ENCODE results near the gene PABPN1L. TPM values are rescaled to one million over a fixed set of nuclear protein-coding genes. Genes with fewer than 3 reads are reported as not detected.

PABPN1L gene
- total and polyA plus RNA-seq, 2 of the 4 experiments (the other 2 are of a cell fraction) = not detected

DNA sequence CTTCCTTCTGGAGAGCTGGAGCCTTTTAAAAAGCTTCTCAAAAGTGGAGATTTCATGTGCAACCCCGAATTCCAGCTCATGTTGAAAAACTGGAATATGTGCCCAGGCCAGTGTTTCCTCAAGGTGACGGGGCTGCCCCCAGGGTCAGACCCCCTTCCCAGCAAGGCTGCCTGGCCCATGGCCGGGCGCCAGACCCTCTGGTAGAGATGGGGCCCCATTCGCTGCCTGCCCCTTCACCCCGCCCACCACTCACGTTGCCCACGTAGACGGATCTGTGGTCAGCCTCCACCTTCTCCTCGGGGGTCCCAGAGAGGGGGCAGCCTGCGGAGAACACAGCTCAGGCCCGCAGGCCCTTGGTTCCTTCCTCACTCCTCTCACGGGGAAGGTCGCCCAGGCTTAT is 1.1 kb downstream of the PABPN1L start:
- H2AK5ac ChIP-seq (ENCODE audit: low read depth, low read length) = no peak overlapping the region
- H3K4me2 ChIP-seq (ENCODE audit: low read depth, low read length) = no peak overlapping the region
- H4K20me1 ChIP-seq (ENCODE audit: insufficient read depth, low read length) = no peaks in the 10 kb centered on the region; the same call in 1 of the 2 replicates
- H3K4me1 ChIP-seq (ENCODE audit: control insufficient read depth, insufficient read depth, low read length) = no peaks in the 10 kb centered on the region
- no peak overlapping the region for H3K23ac ChIP-seq (ENCODE audit: low read depth, low read length)
- ChIA-PET CTCF (no interaction called here), POLR2A (ENCODE audit: unreplicated experiment) (no interaction called here)
- no peak overlapping the region for H4K8ac ChIP-seq (ENCODE audit: low read depth in 2 of 2, low read length in 2 of 2)
- peaks cover 14% of the 10 kb centered on the region for H3K27me3 ChIP-seq (ENCODE audit: control insufficient read depth, insufficient read depth, low read length)
- H2BK15ac ChIP-seq (ENCODE audit: low read depth, low read length) = no peak overlapping the region
- in situ Hi-C loops (cut with MboI; ENCODE audit: low sequenced_read_pairs) = no loop called here
- intact Hi-C loops (cut with micrococcal nuclease) = no loop called here
- no peak for ATAC-seq (ENCODE audit: low read depth)
- no peaks in the 10 kb centered on the region for H3K9me1 ChIP-seq (ENCODE audit: insufficient read depth, low read length)
- dilution Hi-C loops (cut with HindIII; ENCODE audit: low sequenced_read_pairs, unreplicated experiment) = no loop called here
- no peak overlapping the region for H2AK9ac ChIP-seq (replicated peaks; ENCODE audit: low read depth, low read length, poor library complexity)
- no peaks in the 10 kb centered on the region for H3K79me1 ChIP-seq (ENCODE audit: low read depth in 1 of 2, low read length in 2 of 2)
- H3K36me3 ChIP-seq (ENCODE audit: control insufficient read depth, insufficient read depth, low read length) = peaks cover 14% of the 10 kb centered on the region; the same call in 1 of the 2 replicates
- no peak overlapping the region for H3K56ac ChIP-seq (ENCODE audit: extremely low read depth, insufficient read depth, low read length)
- no peak overlapping the region for H3K9ac ChIP-seq (ENCODE audit: low read depth, low read length)
- H3K4ac ChIP-seq (ENCODE audit: low read depth, low read length) = no peak overlapping the region
- H4K91ac ChIP-seq (ENCODE audit: insufficient read depth, low read depth, low read length) = no peak overlapping the region
- no peak overlapping the region for H3K4me3 ChIP-seq (ENCODE audit: insufficient read depth, low read depth, low read length)
- no peak overlapping the region for H4K5ac ChIP-seq (ENCODE audit: low read depth, low read length)
- H3K27ac ChIP-seq (ENCODE audit: insufficient read depth, low read length) = no peak overlapping the region
- H3K14ac ChIP-seq (replicated peaks; ENCODE audit: low read depth, low read length) = no peak overlapping the region
- no peak overlapping the region for H2BK5ac ChIP-seq (ENCODE audit: low read depth, low read length, poor library complexity, severe bottlenecking)
- BruUV-seq (replicated peaks) = no TSS peak
- H3K18ac ChIP-seq (ENCODE audit: low read depth, low read length) = no peak overlapping the region
- H2BK20ac ChIP-seq (ENCODE audit: low read depth, low read length) = no peak overlapping the region
- H2AFZ ChIP-seq (replicated peaks; ENCODE audit: low read length, poor library complexity) = no peak overlapping the region
- no peaks in the 10 kb centered on the region for H3K9me3 ChIP-seq (ENCODE audit: control insufficient read depth, insufficient read depth, low read length)
- no peak overlapping the region for H2BK120ac ChIP-seq (ENCODE audit: low read depth, low read length)
- TF ChIP-seq FOS (IDR thresholded peaks at IDR 0.05; ENCODE audit: low read depth, low read length) (no peak), RAD21 (IDR thresholded peaks at IDR 0.05; ENCODE audit: low read length) (no peak), BHLHE40 (IDR thresholded peaks at IDR 0.05; ENCODE audit: low read depth, low read length) (no peak), MAFK (IDR thresholded peaks at IDR 0.05; ENCODE audit: low read depth, low read length) (no peak), RCOR1 (IDR thresholded peaks at IDR 0.05; ENCODE audit: insufficient replicate concordance, low read length) (no peak), SMC3 (IDR thresholded peaks at IDR 0.05; ENCODE audit: low read depth, low read length) (no peak), MXI1 (IDR thresholded peaks at IDR 0.05; ENCODE audit: borderline replicate concordance, low read depth, low read length) (no peak), MAZ (IDR thresholded peaks at IDR 0.05; ENCODE audit: borderline replicate concordance, low read depth, low read length) (no peak), RFX5 (IDR thresholded peaks at IDR 0.05; ENCODE audit: low read depth, low read length) (no peak), CEBPB (IDR thresholded peaks at IDR 0.05; ENCODE audit: low read depth, low read length) (no peak), NFE2L2 (IDR thresholded peaks at IDR 0.05; ENCODE audit: low read depth, low read length) (no peak), CHD1 (IDR thresholded peaks at IDR 0.05; ENCODE audit: low read depth, low read length) (no peak), POLR2A (IDR thresholded peaks at IDR 0.05; ENCODE audit: low read depth, low read length) (no peak)
- TF ChIP-seq, protein P1, sequence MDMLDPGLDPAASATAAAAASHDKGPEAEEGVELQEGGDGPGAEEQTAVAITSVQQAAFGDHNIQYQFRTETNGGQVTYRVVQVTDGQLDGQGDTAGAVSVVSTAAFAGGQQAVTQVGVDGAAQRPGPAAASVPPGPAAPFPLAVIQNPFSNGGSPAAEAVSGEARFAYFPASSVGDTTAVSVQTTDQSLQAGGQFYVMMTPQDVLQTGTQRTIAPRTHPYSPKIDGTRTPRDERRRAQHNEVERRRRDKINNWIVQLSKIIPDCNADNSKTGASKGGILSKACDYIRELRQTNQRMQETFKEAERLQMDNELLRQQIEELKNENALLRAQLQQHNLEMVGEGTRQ (IDR thresholded peaks at IDR 0.05; ENCODE audit: low read depth, low read length) = no peak
- TF ChIP-seq, protein P2, sequence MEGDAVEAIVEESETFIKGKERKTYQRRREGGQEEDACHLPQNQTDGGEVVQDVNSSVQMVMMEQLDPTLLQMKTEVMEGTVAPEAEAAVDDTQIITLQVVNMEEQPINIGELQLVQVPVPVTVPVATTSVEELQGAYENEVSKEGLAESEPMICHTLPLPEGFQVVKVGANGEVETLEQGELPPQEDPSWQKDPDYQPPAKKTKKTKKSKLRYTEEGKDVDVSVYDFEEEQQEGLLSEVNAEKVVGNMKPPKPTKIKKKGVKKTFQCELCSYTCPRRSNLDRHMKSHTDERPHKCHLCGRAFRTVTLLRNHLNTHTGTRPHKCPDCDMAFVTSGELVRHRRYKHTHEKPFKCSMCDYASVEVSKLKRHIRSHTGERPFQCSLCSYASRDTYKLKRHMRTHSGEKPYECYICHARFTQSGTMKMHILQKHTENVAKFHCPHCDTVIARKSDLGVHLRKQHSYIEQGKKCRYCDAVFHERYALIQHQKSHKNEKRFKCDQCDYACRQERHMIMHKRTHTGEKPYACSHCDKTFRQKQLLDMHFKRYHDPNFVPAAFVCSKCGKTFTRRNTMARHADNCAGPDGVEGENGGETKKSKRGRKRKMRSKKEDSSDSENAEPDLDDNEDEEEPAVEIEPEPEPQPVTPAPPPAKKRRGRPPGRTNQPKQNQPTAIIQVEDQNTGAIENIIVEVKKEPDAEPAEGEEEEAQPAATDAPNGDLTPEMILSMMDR (conservative IDR thresholded peaks at IDR 0.05; ENCODE audit: low read depth, low read length) = no peak
- TF ChIP-seq, protein P3, sequence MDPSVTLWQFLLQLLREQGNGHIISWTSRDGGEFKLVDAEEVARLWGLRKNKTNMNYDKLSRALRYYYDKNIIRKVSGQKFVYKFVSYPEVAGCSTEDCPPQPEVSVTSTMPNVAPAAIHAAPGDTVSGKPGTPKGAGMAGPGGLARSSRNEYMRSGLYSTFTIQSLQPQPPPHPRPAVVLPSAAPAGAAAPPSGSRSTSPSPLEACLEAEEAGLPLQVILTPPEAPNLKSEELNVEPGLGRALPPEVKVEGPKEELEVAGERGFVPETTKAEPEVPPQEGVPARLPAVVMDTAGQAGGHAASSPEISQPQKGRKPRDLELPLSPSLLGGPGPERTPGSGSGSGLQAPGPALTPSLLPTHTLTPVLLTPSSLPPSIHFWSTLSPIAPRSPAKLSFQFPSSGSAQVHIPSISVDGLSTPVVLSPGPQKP (IDR thresholded peaks at IDR 0.05; ENCODE audit: borderline replicate concordance, low read depth, low read length) = no peak
- 62% methylated on average over 9 of the region's 14 CpGs; no CpG with 5 or more reads in 1 of the 2 experiments for WGBS, 2 experiments (ENCODE audit: extremely low coverage in 2 of 2, insufficient read length in 1 of 2)
- DNase-seq = no peak

Measured in IMR-90 (cell line).